ACHN (cell line): ENCODE measurements around the gene SLC8A1.

Source experiments
- DNase-seq: peaks from one replicate; pipeline ENCODE4 v3.0.0-alpha.2; 2015
- in situ Hi-C: cut with HindIII; loops from 2 replicates; pipeline ENCODE4 v1.10.0; 2017; ENCODE audit warnings: low sequenced_read_pairs, low pct_ligation_motif_present, low pct_unique_long_range_greater_than_20kb

SLC8A1 gene

GRCh38 chr2:40168032-40168431 lies 283.9 kb downstream of the SLC8A1 start:
- DNase-seq: no peak
- in situ Hi-C loops: no loop called here

GRCh38 chr2:40166006-40166405 lies 285.9 kb downstream of the SLC8A1 start:
- in situ Hi-C loops: no loop called here
- DNase-seq: no peak

DNA sequence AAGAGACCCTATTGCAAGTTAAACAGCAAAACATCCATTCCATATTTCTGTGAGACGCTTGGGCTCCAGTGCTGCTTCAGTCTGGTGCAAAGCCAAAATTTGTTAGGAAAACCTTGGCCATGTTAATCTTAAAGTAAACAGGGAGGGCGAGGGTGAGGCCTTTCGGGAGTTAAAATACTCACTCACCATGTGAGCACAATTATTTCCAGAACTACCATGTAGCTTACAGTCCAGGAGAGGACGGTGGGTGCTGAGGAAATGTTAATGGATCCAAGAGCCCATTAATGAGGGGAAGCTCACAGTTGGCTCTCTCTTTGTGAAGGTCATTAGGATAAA lies 286.4 kb downstream of the SLC8A1 start:
- in situ Hi-C loops: no loop called here
- DNase-seq: no peak

DNA sequence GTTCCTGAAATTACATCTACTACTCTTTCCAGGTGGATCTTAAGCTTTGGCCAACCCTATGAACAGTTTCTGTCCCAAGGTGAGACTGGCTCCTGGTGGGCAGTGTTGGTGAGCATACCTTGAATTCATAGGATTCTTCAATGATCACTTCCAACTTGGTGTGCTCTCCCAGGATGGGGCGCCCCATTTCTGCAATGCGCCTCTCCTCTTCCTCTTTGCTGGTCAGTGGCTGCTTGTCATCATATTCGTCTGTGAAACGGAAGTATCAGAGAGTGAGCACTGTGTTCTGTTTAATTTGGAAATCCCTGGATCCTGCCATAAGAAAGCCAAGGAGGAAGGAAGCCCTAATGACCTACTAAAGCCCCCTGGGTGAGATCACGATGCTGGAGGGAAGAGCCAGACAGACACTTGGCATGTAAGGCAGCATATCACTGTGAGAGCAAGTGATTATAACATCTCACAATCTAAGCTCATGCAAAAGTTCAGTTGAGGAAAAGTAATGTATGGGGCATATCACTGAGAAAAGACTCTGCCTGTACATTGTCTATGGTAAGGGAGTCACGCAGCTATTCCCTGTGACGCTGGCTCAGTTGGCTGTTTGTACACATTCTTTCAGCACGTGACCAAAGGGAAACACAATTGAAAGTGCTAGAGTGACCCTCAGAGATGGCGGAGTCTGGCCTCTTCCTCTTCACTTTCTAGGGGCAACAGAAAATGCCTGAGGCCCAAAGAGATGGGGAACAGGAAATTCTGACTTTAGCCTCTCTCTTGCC lies 287.0 kb downstream of the SLC8A1 start:
- in situ Hi-C loops: no loop called here
- DNase-seq: no peak

DNA sequence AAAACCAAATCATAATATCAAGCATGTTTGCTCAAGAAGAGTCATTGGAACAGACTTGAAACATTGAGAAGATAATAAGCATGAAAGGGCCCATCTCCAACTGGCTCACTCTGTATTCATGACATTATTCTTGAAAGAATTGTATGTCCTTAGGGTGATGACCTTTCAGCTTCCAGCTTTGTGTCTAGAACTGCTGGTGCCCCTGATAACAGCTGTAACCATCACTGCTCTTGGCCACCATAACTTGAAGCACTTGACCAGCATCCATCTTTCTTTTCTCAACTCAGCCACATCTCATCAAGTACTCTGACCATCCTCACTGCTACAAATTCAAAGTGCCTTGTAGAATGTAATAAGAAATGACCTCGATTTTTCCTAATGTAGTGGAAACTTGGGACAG lies 289.9 kb downstream of the SLC8A1 start:
- in situ Hi-C loops: no loop called here
- no peak for DNase-seq

DNA sequence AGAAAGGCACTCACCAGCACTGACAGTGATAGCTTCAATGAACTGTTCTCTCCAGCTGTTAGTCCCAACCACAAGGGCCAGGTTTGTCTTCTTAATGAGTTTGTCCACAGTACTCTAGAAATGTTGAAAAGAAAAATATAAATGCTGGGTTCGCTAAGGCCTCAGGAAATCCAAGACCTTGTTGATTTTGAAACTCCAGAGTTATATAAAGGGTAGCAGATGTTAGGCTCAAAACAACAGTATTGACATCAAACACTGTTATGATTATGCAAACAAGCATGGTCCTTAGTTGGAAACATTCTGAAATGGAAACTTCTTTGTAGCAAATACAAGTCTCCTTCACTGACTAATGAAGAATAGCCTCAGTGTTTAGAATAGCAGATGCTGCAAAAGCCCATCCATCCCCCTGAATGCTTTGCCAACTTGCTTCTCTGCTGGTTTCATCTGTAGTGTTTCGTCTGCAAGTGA lies 291.1 kb downstream of the SLC8A1 start:
- DNase-seq: no peak

DNA sequence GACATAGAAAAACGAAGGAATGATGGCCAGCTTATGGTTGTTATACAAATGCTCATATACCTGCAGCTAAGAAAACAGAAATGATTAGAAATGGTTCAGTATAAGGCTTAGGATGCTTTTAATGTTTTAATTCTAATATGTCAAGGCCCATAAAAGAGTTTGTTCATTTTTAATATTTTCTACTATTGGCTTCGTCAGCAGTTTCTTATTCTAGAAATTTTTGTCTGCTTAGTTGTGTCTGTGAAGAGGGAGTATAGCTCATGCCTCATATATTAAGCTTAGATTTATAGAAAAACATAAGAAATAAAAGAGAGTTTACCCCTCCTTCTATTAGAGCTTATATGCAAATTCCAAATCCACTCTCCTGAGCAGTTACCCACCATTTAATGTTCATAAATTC lies 292.6 kb downstream of the SLC8A1 start:
- DNase-seq: no peak
- in situ Hi-C loops: no loop called here

More for the DNA sequence above, 291.1 kb downstream of the SLC8A1 start:
- in situ Hi-C loops: no loop called here

DNA sequence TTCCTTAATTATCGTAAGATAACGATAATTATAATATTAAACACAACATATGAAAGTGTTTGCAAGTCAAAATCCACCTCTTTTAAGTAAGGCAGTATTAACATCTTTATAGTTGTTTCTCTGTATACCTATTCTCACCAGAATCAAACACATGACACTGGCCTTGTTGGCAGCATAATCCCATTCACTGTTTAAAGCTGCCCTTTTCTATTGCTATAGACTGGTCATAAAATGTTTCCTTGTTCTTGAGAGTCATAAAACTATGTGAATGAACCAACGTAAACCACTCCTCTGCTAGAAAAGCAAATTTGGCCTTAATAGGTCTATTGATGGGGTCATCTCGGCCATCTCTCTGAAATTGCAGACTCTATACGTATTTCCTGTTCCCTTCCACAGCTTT lies 293.1 kb downstream of the SLC8A1 start:
- no peak for DNase-seq
- in situ Hi-C loops: no loop called here

DNA sequence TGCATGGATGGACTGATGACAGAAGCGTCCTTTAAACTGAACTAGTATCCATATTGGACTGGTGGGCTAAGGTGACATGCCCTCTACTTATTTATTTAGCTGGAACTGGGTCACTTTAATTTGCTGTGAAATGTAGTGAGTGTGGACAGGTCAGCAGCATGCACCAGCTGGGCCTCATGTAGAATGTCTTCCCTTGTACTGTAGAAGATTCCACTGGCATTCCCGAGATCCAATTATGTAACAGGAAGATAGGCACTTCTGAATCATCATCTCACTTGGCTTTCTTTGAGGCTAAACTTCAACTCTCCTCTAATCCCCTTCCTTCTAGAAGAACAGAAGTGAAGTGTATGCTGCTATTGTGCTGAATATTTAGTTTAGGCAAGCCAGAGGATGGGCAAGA lies 296.2 kb downstream of the SLC8A1 start:
- in situ Hi-C loops: no loop called here

DNA sequence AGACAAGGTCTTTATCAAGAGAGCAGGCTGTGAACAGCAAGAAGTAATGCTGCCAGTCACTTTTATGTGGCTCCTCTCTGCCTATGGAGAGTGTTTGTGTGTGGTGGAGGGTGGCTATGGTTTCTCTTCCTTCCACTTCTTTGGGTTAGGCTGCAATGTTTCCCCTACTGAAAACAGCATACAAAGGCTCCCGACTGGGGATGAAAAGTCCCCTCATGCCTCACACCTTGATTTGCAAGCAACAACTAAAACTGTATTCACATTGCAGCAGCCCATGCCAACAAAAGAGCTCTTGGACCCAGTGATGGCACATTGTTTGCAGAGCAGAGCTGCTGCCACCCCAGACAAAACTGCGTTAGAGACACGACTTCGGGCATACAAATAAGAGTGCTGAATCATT lies 301.6 kb downstream of the SLC8A1 start:
- no peak for DNase-seq
- in situ Hi-C loops: no loop called here

More for the DNA sequence above, 296.2 kb downstream of the SLC8A1 start:
- DNase-seq: no peak

GRCh38 chr2:40148334-40148733 lies 303.6 kb downstream of the SLC8A1 start:
- DNase-seq: no peak
- in situ Hi-C loops: no loop called here

- in situ Hi-C loops: no loop called here
- DNase-seq: no peak
Measured at GRCh38 chr2:40147360-40147759, 304.5 kb downstream of the SLC8A1 start.

GRCh38 chr2:40144022-40144421 lies 307.9 kb downstream of the SLC8A1 start:
- in situ Hi-C loops: no loop called here
- no peak for DNase-seq

- DNase-seq: no peak
- in situ Hi-C loops: no loop called here
Measured at GRCh38 chr2:40138314-40138713, 313.6 kb downstream of the SLC8A1 start.

GRCh38 chr2:40131081-40131704 lies 320.7 kb downstream of the SLC8A1 start:
- no peak for DNase-seq

DNA sequence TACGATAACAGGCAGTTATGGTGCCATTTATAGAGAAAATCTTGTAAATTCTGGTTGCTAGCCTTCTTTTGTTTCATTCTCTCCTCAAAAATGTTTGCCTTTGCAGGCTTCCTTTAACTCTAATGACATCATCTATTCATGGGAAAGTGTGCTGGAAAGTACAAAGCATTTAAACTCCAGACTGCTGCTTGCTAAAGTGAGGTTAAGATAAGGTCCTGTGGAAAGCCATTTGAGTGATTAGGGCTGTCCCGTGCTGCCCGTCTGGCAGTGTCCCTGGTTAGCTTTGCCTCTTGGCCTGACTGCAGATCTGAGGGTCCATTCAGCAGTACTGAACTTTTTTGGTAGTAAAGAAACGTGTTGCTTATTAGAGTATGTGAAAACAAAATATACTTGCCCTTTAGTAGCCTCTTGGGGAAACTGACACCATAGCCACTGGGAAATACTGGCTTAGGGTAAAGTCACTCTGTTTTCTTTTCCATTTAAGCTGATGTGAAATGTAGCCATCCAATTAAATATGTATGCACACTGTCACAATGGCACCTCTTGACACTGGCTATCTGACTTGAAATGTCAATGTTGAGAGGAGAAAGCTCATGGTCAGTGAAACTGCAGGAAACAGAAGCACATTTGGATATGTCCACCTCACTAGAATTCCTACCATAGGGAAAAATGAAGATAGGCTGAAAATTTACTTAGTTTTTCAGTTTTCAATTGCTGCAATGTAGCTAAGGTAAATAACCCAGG lies 321.5 kb downstream of the SLC8A1 start:
- no peak for DNase-seq
- in situ Hi-C loops: no loop called here

More at GRCh38 chr2:40131081-40131704, 320.7 kb downstream of the SLC8A1 start:
- in situ Hi-C loops: no loop called here

DNA sequence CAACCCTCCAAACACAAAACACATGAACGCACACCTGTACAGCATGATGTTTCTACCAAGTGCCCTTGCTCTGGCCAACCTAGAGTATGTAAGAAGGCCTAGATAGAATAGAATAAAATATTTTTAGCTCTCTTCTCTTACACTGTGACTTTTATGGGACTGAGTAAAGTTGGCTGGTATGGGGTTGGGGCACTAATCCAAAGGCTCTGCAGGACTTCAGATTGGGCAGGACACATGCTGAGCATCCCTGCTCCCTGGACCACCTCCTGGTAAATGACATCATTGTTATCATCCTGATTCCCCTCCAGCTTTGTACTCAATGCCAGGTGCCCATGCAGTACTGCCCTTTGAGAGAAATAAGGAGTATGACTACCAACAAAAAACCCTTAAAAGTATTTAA lies 322.2 kb downstream of the SLC8A1 start:
- in situ Hi-C loops: no loop called here
- no peak for DNase-seq

DNA sequence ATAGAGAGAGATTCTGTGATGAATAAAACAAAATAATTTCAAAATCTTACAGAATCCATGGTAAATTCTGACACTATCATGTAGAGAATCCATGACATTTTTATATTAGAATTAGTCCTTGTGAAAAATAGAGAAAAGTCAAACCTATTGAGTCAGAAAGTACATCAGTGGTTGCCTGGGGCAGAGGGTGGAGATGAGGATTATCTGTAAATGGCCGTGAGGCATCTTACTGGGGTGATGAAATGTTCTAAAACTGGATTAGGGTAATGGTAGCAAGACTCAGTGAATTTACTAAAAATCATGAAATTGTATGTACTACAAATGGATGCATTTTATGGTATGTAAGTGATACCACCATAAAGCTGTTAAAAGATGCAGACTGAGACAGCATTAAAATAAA lies 323.1 kb downstream of the SLC8A1 start:
- no peak for DNase-seq
- in situ Hi-C loops: no loop called here

GRCh38 chr2:40127890-40128557 lies 323.9 kb downstream of the SLC8A1 start:
- DNase-seq: no peak
- in situ Hi-C loops: no loop called here
